HepG2 (cell line): ENCODE measurements around the gene MBD5. TPM values are rescaled to one million over a fixed set of nuclear protein-coding genes. Genes with fewer than 3 reads are reported as not detected.
A peak's percentile ranks its signal among the peaks of the same experiment; 100 is the strongest.

Experiments
- DMAP1 ChIP-seq: IDR thresholded peaks from 2 replicates; pipeline ENCODE4 v1.6.1; 2016
- MYNN ChIP-seq: sonication (generic); formaldehyde crosslinking; IDR thresholded peaks from 2 replicates; pipeline ENCODE4 v1.4.0; 2020; ENCODE audit warnings: mild to moderate bottlenecking, low read depth, missing genetic modification reagents
- PCBP1 ChIP-seq: fragments of 200-400 bp; formaldehyde crosslinking; IDR thresholded peaks from 2 replicates; pipeline ENCODE4 v1.6.1; 2017; ENCODE audit warnings: mild to moderate bottlenecking, low read depth, low read length, borderline replicate concordance
- SMYD3 ChIP-seq: sonication (generic); formaldehyde crosslinking; IDR thresholded peaks from 2 replicates; pipeline ENCODE4 v1.8.1; 2023; ENCODE audit warnings: mild to moderate bottlenecking, missing genetic modification reagents
- TMF1 ChIP-seq: sonication (generic); formaldehyde crosslinking; IDR thresholded peaks from 2 replicates; pipeline ENCODE4 v1.8.1; 2022; ENCODE audit warnings: low read depth, missing genetic modification reagents
- ZFP41 ChIP-seq: sonication (generic); formaldehyde crosslinking; IDR thresholded peaks from 2 replicates; pipeline ENCODE4 v1.4.0; 2020; ENCODE audit warnings: mild to moderate bottlenecking, missing genetic modification reagents, borderline replicate concordance
- ZFP82 ChIP-seq: sonication (generic); formaldehyde crosslinking; IDR thresholded peaks from 2 replicates; pipeline ENCODE4 v1.5.1; 2020; ENCODE audit warnings: mild to moderate bottlenecking, missing genetic modification reagents, borderline replicate concordance
- ZNF124 ChIP-seq: sonication (generic); formaldehyde crosslinking; IDR thresholded peaks from 2 replicates; pipeline ENCODE4 v1.4.0; 2020; ENCODE audit warnings: missing genetic modification reagents
- ZNF160 ChIP-seq: sonication (generic); formaldehyde crosslinking; IDR thresholded peaks from 2 replicates; pipeline ENCODE4 v1.8.0; 2022; ENCODE audit warnings: mild to moderate bottlenecking, inconsistent platforms, missing genetic modification reagents
- polyA plus RNA-seq, 8 experiments: library from polyadenylated mRNA; depleted of rRNA in 3 of 8; stranded (reverse) in 7 of 8; unstranded in 1 of 8; fragments of >200 nt; fragmentation: Illumina TruSeq in 4 of 8; extraction: Trizol in 4 of 8; gene quantifications; 2 replicates each; pipeline versions ENCODE4 v1.2.1 to v1.2.3, GENCODE V29; 2011 to 2016; ENCODE audit warnings: low read depth in 4 of 8, missing spikeins in 1 of 8, mixed read lengths in 1 of 8; ENCODE audit not compliant: insufficient read depth in 1 of 8
- total RNA-seq, 5 experiments: library from RNA; depleted of rRNA; stranded (reverse); fragments of >200 nt; fragmentation: Illumina TruSeq; extraction: Trizol; gene quantifications; 2 replicates each; pipeline ENCODE4 v1.2.3, GENCODE V29; 2016; ENCODE audit warnings: low read depth in 1 of 5
- TF ChIP-seq, protein P1 (sequence below): sonication (generic); formaldehyde crosslinking; IDR thresholded peaks from 2 replicates; pipeline ENCODE4 v1.5.0; 2020; ENCODE audit warnings: mild to moderate bottlenecking, missing genetic modification reagents, borderline replicate concordance
- TF ChIP-seq, protein P2 (sequence below): IDR thresholded peaks from 2 replicates; pipeline ENCODE4 v1.6.1; 2012; ENCODE audit warnings: low read length, improper control_type of control experiment
- TF ChIP-seq, protein P3 (sequence below): sonication (generic); formaldehyde crosslinking; IDR thresholded peaks from 2 replicates; pipeline ENCODE4 v1.8.1; 2023; ENCODE audit warnings: missing genetic modification reagents, mild to moderate bottlenecking, borderline replicate concordance
- TF ChIP-seq, protein P4 (sequence below): sonication (generic); formaldehyde crosslinking; IDR thresholded peaks from 2 replicates; pipeline ENCODE4 v1.8.0; 2022; ENCODE audit warnings: missing genetic modification reagents, mild to moderate bottlenecking, borderline replicate concordance

MBD5 gene
- total and polyA plus RNA-seq, 2 of the 13 experiments (the other 11 are each of a cell fraction or from before 2014, with no cell fraction given): 13.5 to 26.4 TPM

DNA sequence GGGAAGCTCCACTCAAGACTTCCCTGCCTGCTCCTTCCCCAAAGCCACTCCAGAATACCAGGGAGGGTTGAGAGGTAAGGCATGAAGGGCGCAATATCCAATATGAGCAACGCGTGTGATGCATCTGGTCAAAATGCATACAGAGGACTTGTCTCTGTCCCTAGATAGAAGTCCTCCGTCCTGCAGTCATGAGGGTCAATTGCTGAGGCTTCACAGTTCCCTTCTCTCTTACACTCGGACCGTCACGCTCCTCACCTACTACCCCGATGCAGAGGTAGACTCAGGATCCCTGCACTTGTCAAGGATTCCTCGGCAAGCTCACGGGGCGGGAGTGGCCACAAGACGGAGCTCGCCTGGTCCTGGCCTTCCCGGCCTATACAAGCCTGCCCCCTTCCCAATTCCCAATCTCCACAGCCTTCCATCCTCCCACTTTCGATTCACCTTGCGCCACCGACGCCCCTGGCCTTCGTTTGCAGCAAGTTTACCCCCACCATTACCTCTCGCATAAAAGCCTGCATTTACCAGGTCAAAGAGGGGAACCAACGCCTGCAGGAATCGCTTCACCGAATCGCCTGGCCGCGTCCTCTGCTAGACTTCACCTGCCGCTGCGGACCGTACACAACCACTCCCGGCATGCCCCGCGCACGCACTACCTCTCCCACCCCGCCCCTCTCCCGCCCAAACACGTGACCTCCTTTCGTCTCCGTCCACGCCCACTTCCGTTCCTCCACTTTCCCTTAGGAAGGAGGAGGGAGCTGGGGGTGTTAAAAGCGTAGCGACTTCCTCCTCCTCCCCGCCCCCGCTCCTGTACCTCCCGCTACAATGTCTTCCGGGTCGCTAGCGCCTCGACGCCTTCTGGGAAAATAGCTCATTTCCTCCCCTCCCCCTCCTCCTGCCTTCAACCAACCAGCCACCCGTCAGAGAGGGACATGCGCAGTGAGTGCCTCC lies 506 bp upstream of the MBD5 start, which contains the start of gene ORC4 (continued):
- peak; percentile 95 for TF ChIP-seq DMAP1 (CRISPR knock-in tag)
- TF ChIP-seq, protein P1, sequence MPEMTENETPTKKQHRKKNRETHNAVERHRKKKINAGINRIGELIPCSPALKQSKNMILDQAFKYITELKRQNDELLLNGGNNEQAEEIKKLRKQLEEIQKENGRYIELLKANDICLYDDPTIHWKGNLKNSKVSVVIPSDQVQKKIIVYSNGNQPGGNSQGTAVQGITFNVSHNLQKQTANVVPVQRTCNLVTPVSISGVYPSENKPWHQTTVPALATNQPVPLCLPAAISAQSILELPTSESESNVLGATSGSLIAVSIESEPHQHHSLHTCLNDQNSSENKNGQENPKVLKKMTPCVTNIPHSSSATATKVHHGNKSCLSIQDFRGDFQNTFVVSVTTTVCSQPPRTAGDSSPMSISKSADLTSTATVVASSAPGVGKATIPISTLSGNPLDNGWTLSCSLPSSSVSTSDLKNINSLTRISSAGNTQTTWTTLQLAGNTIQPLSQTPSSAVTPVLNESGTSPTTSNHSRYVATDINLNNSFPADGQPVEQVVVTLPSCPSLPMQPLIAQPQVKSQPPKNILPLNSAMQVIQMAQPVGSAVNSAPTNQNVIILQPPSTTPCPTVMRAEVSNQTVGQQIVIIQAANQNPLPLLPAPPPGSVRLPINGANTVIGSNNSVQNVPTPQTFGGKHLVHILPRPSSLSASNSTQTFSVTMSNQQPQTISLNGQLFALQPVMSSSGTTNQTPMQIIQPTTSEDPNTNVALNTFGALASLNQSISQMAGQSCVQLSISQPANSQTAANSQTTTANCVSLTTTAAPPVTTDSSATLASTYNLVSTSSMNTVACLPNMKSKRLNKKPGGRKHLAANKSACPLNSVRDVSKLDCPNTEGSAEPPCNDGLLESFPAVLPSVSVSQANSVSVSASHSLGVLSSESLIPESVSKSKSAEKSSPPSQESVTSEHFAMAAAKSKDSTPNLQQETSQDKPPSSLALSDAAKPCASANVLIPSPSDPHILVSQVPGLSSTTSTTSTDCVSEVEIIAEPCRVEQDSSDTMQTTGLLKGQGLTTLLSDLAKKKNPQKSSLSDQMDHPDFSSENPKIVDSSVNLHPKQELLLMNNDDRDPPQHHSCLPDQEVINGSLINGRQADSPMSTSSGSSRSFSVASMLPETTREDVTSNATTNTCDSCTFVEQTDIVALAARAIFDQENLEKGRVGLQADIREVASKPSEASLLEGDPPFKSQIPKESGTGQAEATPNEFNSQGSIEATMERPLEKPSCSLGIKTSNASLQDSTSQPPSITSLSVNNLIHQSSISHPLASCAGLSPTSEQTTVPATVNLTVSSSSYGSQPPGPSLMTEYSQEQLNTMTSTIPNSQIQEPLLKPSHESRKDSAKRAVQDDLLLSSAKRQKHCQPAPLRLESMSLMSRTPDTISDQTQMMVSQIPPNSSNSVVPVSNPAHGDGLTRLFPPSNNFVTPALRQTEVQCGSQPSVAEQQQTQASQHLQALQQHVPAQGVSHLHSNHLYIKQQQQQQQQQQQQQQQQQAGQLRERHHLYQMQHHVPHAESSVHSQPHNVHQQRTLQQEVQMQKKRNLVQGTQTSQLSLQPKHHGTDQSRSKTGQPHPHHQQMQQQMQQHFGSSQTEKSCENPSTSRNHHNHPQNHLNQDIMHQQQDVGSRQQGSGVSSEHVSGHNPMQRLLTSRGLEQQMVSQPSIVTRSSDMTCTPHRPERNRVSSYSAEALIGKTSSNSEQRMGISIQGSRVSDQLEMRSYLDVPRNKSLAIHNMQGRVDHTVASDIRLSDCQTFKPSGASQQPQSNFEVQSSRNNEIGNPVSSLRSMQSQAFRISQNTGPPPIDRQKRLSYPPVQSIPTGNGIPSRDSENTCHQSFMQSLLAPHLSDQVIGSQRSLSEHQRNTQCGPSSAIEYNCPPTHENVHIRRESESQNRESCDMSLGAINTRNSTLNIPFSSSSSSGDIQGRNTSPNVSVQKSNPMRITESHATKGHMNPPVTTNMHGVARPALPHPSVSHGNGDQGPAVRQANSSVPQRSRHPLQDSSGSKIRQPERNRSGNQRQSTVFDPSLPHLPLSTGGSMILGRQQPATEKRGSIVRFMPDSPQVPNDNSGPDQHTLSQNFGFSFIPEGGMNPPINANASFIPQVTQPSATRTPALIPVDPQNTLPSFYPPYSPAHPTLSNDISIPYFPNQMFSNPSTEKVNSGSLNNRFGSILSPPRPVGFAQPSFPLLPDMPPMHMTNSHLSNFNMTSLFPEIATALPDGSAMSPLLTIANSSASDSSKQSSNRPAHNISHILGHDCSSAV: no peak
- 0 out of 2 replicates have a peak, but pooled peaks have one; percentile 52 for TF ChIP-seq ZFP82 (CRISPR knock-in tag)
- TF ChIP-seq ZNF124 (CRISPR knock-in tag): peak; percentile 88
- TF ChIP-seq ZNF160 (CRISPR knock-in tag): peak; percentile 90
- TF ChIP-seq, protein P2, sequence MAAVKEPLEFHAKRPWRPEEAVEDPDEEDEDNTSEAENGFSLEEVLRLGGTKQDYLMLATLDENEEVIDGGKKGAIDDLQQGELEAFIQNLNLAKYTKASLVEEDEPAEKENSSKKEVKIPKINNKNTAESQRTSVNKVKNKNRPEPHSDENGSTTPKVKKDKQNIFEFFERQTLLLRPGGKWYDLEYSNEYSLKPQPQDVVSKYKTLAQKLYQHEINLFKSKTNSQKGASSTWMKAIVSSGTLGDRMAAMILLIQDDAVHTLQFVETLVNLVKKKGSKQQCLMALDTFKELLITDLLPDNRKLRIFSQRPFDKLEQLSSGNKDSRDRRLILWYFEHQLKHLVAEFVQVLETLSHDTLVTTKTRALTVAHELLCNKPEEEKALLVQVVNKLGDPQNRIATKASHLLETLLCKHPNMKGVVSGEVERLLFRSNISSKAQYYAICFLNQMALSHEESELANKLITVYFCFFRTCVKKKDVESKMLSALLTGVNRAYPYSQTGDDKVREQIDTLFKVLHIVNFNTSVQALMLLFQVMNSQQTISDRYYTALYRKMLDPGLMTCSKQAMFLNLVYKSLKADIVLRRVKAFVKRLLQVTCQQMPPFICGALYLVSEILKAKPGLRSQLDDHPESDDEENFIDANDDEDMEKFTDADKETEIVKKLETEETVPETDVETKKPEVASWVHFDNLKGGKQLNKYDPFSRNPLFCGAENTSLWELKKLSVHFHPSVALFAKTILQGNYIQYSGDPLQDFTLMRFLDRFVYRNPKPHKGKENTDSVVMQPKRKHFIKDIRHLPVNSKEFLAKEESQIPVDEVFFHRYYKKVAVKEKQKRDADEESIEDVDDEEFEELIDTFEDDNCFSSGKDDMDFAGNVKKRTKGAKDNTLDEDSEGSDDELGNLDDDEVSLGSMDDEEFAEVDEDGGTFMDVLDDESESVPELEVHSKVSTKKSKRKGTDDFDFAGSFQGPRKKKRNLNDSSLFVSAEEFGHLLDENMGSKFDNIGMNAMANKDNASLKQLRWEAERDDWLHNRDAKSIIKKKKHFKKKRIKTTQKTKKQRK: no peak
- TF ChIP-seq, protein P3, sequence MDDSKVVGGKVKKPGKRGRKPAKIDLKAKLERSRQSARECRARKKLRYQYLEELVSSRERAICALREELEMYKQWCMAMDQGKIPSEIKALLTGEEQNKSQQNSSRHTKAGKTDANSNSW (CRISPR knock-in tag): no peak
- TF ChIP-seq, protein P4, sequence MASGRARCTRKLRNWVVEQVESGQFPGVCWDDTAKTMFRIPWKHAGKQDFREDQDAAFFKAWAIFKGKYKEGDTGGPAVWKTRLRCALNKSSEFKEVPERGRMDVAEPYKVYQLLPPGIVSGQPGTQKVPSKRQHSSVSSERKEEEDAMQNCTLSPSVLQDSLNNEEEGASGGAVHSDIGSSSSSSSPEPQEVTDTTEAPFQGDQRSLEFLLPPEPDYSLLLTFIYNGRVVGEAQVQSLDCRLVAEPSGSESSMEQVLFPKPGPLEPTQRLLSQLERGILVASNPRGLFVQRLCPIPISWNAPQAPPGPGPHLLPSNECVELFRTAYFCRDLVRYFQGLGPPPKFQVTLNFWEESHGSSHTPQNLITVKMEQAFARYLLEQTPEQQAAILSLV (CRISPR knock-in tag): peak; percentile 92; the same call in 1 of the 2 replicates
- peak; percentile 87; the same call in 1 of the 2 replicates for TF ChIP-seq ZFP41 (CRISPR knock-in tag)
- 0 out of 2 replicates have a peak, but pooled peaks have one; percentile 87 for TF ChIP-seq SMYD3 (CRISPR knock-in tag)
- TF ChIP-seq MYNN (CRISPR knock-in tag): no peak; the same call in 1 of the 2 replicates
- peak; percentile 80; the same call in 1 of the 2 replicates for TF ChIP-seq TMF1
- peak; percentile 78; the same call in 1 of the 2 replicates for TF ChIP-seq PCBP1
